Measurements from ENCODE around the gene ZNF625.

ZNF625 gene

DNA sequence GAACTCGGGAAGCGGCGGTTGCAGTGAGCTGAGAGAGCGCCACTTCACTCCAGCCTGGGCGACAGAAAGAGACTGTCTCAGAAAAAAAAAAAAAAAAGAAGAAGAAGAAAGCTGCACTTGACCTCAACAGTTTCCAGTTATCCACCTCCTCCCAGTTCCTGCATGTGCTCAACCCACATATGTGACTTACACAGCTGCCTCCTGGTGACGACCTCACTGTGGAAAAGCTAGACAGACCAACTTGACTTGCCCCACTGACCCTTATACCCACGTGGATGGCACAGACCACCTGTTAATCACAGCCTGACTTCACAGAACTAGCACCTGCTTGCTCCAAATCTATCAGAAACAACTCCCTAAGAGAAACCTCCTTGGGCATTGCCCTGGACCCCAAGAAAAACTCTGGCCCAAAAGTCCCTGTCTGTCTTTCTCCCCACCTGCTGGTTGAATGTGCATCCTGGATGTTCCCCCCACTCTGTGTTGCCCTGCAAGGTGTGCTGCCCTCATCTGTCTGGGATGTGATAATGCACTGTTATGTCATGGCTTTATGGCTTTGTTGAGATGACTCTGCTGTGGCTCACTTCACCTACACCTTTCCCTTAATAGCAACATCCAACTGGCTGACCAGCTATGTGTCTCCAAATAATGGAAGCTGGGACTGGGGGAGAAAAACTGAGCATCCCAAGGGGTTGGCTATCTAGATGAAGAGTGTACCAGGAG lies 19.2 kb downstream of the ZNF625 start:
- H3K27ac ChIP-seq, result no peak overlapping the region
- no peak for TF ChIP-seq ZFX (IDR thresholded peaks at IDR 0.05)
- TF ChIP-seq, protein P1, sequence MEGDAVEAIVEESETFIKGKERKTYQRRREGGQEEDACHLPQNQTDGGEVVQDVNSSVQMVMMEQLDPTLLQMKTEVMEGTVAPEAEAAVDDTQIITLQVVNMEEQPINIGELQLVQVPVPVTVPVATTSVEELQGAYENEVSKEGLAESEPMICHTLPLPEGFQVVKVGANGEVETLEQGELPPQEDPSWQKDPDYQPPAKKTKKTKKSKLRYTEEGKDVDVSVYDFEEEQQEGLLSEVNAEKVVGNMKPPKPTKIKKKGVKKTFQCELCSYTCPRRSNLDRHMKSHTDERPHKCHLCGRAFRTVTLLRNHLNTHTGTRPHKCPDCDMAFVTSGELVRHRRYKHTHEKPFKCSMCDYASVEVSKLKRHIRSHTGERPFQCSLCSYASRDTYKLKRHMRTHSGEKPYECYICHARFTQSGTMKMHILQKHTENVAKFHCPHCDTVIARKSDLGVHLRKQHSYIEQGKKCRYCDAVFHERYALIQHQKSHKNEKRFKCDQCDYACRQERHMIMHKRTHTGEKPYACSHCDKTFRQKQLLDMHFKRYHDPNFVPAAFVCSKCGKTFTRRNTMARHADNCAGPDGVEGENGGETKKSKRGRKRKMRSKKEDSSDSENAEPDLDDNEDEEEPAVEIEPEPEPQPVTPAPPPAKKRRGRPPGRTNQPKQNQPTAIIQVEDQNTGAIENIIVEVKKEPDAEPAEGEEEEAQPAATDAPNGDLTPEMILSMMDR (conservative IDR thresholded peaks at IDR 0.05), result no peak

DNA sequence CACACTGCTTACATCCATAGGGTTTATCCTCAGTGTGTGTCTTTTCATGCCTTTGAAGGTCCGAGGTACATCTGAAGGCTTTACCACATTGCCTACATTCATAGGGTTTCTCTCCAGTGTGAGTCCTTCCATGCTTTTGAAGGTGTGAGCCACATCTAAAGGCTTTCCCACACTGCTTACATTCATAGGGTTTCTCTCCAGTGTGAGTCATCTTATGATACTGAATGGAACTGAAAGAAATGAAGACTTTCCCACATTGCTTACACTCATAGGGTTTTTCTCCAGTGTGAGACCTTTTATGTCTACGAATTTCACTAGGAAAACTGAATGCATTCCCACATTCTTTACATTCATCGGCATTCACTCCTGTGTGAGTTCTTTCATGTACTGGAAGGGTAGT lies 23.5 kb downstream of the ZNF625 start:
- TF ChIP-seq ZFX (IDR thresholded peaks at IDR 0.05), result no peak
- TF ChIP-seq, protein P1 (conservative IDR thresholded peaks at IDR 0.05), result no peak
- H3K27ac ChIP-seq, result no peak overlapping the region

DNA sequence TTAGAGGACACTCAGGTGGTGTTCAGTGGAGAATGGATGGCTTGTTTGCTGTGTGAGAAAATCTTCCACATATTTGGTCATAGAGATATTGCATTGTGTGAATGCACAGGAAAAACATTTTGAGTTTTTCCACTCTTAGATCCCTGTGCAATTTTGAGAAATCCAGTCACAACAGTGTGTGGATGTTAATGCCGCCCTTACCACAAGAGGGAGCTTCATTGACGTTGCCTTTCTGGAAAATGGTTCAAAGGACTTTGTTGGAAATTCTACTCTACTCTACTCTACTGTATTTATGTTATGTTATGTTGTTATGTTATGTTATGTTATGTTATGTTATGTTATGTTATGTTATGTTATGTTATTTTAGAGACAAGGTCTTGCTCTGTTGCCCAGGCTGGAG lies 29.8 kb downstream of the ZNF625 start:
- H3K27ac ChIP-seq, result no peak overlapping the region
- TF ChIP-seq, protein P1 (conservative IDR thresholded peaks at IDR 0.05), result peak; percentile 77
- no peak for TF ChIP-seq ZFX (IDR thresholded peaks at IDR 0.05)

DNA sequence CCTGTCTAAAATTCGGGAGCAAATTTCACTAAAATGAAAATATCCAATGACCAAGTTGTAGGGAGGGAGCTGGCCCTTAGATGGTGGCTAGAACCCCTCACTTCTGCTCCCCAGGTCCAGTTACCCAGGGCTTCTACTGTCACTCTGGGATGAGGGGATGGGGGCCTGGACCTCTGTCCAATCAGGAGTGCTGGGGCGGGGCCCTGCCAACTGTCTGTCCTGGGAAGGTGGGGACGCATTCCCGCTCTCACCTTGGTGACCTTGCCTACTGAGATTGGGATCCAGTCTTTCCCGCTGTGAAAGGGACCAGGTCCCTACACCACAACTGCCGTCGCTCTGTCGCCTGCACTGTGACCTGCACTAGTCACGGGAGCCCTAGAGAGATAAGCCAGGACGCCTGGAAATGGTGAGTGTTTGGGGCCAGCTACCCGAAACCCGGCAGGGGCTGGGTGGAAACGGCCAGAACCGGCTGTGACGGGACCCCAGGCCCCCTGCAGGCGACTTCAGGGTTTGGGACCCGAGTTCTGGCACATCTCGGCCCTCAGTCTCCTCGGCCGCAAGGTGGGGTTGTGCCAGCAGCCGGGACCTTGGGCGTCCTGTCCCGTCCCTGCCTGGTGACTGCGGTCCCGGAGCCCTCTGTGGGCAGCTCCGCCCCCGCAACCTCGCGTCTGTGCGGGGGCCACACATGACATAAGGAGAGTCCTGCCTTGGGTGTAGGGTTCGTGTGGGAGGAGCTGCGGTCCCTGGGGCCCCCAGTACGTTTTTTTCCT lies 39.1 kb downstream of the ZNF625 start:
- TF ChIP-seq, protein P1 (conservative IDR thresholded peaks at IDR 0.05), result no peak; the same call in 1 of the 2 replicates
- TF ChIP-seq ZFX (IDR thresholded peaks at IDR 0.05), result no peak

DNA sequence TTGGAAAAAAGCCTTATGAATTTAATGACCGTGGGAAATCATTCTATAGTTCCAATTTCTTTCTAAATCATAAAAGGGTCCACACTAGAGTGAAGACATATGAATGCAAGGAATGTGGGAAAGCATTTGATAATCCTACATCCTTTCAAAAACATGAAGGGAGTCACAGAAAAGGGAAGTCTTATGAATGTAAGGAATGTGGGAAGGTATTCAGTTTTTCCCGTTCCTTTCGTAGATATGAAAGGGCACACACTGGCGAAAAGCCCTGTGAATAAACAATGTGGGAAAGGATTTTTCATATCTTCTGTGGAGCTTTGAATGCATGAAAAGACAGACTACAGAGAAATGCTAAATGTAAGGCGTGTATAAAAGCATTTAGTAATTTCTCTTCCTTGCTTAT lies 43.4 kb downstream of the ZNF625 start:
- TF ChIP-seq, protein P1 (conservative IDR thresholded peaks at IDR 0.05), result no peak
- H3K27ac ChIP-seq, result no peak overlapping the region

More for the DNA sequence above, 39.1 kb downstream of the ZNF625 start:
- H3K27ac ChIP-seq, result no peak overlapping the region

DNA sequence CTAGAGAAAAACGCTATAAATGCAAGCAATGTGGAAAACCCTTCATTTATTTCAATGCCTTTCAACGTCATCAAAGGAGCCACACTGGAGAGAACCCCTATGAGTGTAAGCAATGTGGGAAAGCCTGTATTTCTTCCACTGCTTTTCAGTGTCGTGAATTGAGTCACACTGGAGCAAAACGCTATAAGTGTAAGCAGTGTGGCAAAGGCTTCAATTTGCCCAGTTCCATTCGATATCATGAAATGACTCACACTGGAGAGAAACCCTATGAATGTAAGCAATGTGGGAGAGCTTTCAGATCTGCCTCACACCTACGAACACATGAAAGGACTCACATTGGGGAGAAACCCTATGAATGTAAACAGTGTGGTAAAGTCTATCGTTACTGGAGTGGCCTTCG lies 43.8 kb downstream of the ZNF625 start:
- no peak overlapping the region for H3K27ac ChIP-seq
- TF ChIP-seq, protein P1 (conservative IDR thresholded peaks at IDR 0.05), result no peak

DNA sequence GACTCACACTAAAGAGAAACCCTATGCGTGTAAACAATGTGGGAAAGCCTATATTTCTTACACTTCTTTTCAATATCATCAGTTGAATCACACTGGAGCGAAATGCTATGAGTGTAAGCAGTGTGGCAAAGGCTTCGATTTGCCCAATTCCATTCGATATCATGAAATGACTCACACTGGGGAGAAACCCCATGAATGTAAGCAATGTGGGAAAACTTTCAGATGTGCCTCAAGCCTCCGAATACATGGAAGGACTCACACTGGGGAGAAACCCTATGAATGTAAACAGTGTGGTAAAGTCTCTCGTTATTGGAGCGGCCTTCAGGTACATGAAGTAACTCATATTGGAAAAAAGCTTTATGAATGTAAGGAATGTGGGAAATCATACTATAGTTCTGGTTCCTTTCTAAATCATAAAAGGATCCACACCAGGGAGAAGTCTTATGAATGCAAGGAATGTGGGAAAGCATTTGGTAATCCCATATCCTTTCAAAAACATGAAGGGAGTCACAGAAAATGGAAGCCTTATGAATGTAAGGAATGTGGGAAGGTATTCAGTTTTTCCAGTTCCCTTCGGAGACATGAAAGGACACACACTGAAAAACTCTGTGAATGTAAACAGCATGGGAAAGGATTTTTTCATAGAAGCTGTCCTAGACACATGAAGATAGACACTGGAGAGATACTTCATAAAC lies 44.4 kb downstream of the ZNF625 start:
- H3K27ac ChIP-seq, result no peak overlapping the region
- no peak for TF ChIP-seq ZFX (IDR thresholded peaks at IDR 0.05)
- TF ChIP-seq, protein P1 (conservative IDR thresholded peaks at IDR 0.05), result no peak
